Left lung (tissue), 10 donors: ENCODE measurements around the gene GGACT. TPM values are rescaled to one million over a fixed set of nuclear protein-coding genes. Genes with fewer than 3 reads are reported as not detected.
"Not testable (repeated sequence)": the region's sequence is repeated elsewhere in the genome, so short reads cannot be mapped to it uniquely, and the experiment has no call there.

Experiments
- ATAC-seq: fragments of 200-7000 bp; cut with Tn5 transposase; one replicate; pipeline ENCODE4 v1.9.1; 2020; ENCODE audit warnings: moderate library complexity
- DNase-seq, 4 donors: peaks; one replicate each; pipeline ENCODE4 v3.0.0-alpha.2; 2013 to 2020
- H3K27ac ChIP-seq, 2 donors: fragments of 200-600 bp; sonication (generic) in 1 of 2; one replicate each; pipeline versions ENCODE4 v1.5.0 to v1.8.0; 2020 to 2021
- H3K27me3 ChIP-seq, 2 donors: fragments of 200-600 bp; sonication (generic) in 1 of 2; one replicate each; pipeline versions ENCODE4 v1.5.0 to v1.8.0; 2020 to 2021
- H3K36me3 ChIP-seq, 2 donors: fragments of 200-600 bp; sonication (generic) in 1 of 2; one replicate each; pipeline versions ENCODE4 v1.5.0 to v1.8.0; 2020 to 2021
- H3K4me1 ChIP-seq, 2 donors: fragments of 200-600 bp; one replicate each; pipeline ENCODE4 v1.8.0; 2021
- H3K4me3 ChIP-seq, 2 donors: fragments of 200-600 bp; sonication (generic) in 1 of 2; one replicate each; pipeline versions ENCODE4 v1.5.0 to v1.8.0; 2020 to 2021; ENCODE audit warnings: mild to moderate bottlenecking in 1 of 2
- H3K9me3 ChIP-seq, 2 donors: fragments of 200-600 bp; sonication (generic) in 1 of 2; one replicate each; pipeline versions ENCODE4 v1.5.0 to v1.8.0; 2020 to 2021
- intact Hi-C, 2 donors: fragments of 100-400 bp; cut with DNase I; formaldehyde crosslinking; loops; one replicate each; pipeline versions ENCODE4 v1.11.2 to v1.14.2; 2022
- polyA plus RNA-seq, 6 donors: library from polyadenylated mRNA; unstranded; fragments of 120-200 nt; gene quantifications; one replicate each; pipeline ENCODE4 v1.2.1, GENCODE V29; 2013; ENCODE audit not compliant: insufficient read length in 6 of 6
- total RNA-seq, 2 donors: library from RNA; stranded (reverse); fragmentation: NEBNext Ultra II Directional; extraction: Animal tissue kit (Norgen Biotek cat#: 25700); gene quantifications; one replicate each; pipeline ENCODE4 v1.2.1, GENCODE V29; 2021
- TF ChIP-seq, protein P1 (sequence below), 2 donors: fragments of 200-600 bp; sonication (generic) in 1 of 2; IDR thresholded peaks; one replicate each; pipeline versions ENCODE4 v1.5.0 to v1.8.0; 2021; ENCODE audit warnings: antibody characterized with exemption in 2 of 2
- donor health status: DM: no; HTN: yes; CAD: no.
- donor health status: DM: no; HTN: no; CAD: no.

The GGACT gene
- total and polyA plus RNA-seq, 8 donors, result 3.4 to 6.3 (median 4.5) TPM

- intact Hi-C loops, result no loop called here
- DNase-seq (no peak), ATAC-seq (no peak)
- Histone ChIP-seq H3K27me3 (no peaks in the 10 kb centered on the region), H3K4me1 (no peaks in the 10 kb centered on the region), H3K27ac (no peak overlapping the region), H3K9me3 (no peaks in the 10 kb centered on the region), H3K4me3 (no peak overlapping the region), H3K36me3 (peaks cover 0 to 63% of the 10 kb centered on the region in 2 donors)
- TF ChIP-seq, protein P1, sequence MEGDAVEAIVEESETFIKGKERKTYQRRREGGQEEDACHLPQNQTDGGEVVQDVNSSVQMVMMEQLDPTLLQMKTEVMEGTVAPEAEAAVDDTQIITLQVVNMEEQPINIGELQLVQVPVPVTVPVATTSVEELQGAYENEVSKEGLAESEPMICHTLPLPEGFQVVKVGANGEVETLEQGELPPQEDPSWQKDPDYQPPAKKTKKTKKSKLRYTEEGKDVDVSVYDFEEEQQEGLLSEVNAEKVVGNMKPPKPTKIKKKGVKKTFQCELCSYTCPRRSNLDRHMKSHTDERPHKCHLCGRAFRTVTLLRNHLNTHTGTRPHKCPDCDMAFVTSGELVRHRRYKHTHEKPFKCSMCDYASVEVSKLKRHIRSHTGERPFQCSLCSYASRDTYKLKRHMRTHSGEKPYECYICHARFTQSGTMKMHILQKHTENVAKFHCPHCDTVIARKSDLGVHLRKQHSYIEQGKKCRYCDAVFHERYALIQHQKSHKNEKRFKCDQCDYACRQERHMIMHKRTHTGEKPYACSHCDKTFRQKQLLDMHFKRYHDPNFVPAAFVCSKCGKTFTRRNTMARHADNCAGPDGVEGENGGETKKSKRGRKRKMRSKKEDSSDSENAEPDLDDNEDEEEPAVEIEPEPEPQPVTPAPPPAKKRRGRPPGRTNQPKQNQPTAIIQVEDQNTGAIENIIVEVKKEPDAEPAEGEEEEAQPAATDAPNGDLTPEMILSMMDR (IDR thresholded peaks at IDR 0.05), result no peak
Observed at GRCh38 chr13:100625447-100625846, 36.9 kb upstream of the GGACT start.

DNA sequence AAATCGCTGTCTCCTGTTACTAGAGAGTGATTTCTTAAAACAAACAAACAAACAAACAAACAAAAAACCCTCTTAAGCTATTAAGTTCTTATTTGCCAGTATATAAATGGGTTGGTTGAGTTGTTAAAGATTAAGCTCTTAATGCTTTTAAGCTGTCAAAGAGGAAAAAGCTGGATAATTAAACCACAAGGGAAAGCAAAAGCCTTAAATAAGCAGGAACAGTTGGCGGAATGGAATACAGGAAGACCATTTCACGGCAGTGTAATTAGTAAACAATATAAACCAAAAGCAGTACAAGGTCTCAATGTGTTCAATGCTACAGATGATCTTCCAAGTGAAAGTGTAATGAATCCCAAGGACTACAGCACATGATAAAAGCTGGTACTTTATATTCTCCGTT, 32.2 kb upstream of the GGACT start:
- TF ChIP-seq, protein P1 (IDR thresholded peaks at IDR 0.05), result no peak
- ATAC-seq (no peak), DNase-seq (no peak)
- no peak overlapping the region for H3K4me3 ChIP-seq
- peaks cover 0 to 33% of the 10 kb centered on the region in 2 donors for H3K36me3 ChIP-seq
- H3K27me3 ChIP-seq, result no peaks in the 10 kb centered on the region
- no peaks in the 10 kb centered on the region for H3K4me1 ChIP-seq
- H3K27ac ChIP-seq, result no peak overlapping the region
- intact Hi-C loops, result no loop called here
- H3K9me3 ChIP-seq, result no peaks in the 10 kb centered on the region

DNA sequence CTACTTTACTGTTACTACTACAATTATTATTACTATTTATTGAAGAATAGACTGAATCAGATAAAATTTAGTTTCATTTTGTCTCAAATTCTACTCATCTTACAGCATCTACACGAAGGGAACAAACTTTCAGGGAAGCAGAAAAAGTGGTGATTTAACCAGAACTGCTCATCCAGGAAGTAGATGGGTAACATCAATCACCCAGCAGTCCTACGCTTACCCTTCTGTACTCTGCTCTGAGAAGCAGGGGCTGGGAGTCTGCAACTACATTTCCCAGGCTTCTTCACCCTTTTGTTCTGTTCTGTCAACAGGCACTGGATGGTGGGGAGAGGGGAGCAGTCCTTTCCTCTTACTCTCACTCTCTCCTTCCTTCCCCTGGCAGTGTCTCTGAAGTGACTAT, 31.4 kb upstream of the GGACT start:
- ATAC-seq, result no peak
- TF ChIP-seq, protein P1 (IDR thresholded peaks at IDR 0.05), result no peak

GRCh38 chr13:100618897-100619296, 30.3 kb upstream of the GGACT start:
- intact Hi-C loops, H3K9me3 ChIP-seq, H3K4me3 ChIP-seq, H3K4me1 ChIP-seq, DNase-seq, ATAC-seq, H3K27ac ChIP-seq, H3K27me3 ChIP-seq: not testable (repeated sequence)
- H3K36me3 ChIP-seq, result peaks cover 0 to 19% of the 10 kb centered on the region in 2 donors

More for the DNA sequence above, 31.4 kb upstream of the GGACT start:
- Histone ChIP-seq H3K4me1 (no peaks in the 10 kb centered on the region), H3K27ac (no peak overlapping the region), H3K4me3 (no peak overlapping the region), H3K27me3 (no peaks in the 10 kb centered on the region), H3K36me3 (peaks cover 0 to 24% of the 10 kb centered on the region in 2 donors), H3K9me3 (no peaks in the 10 kb centered on the region)
- no peak for DNase-seq
- intact Hi-C loops, result no loop called here

DNA sequence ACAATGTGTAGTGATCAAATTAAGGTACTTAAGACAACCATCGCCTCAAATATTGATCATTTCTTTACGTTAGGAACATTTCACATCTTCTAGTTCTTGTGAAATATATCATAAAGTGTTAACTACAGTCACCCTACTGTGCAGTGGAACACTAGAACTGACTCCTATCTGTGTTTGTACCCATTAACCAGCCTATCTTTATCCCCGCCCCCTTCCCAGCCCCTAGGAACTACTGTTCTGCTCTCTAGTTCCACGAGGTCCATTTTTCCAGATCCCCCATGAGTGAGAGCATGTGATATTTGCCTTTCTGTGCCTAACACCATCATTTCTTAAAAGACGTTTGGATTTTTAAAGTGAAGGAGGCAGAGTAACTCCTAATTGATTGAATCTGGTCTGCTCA, 24.4 kb upstream of the GGACT start:
- DNase-seq (no peak), ATAC-seq (no peak)
- intact Hi-C loops, result no loop called here
- Histone ChIP-seq H3K36me3 (peaks cover 0 to 8% of the 10 kb centered on the region in 2 donors), H3K27me3 (no peaks in the 10 kb centered on the region), H3K4me1 (peaks cover 0 to 7% of the 10 kb centered on the region in 2 donors), H3K9me3 (no peaks in the 10 kb centered on the region), H3K4me3 (no peak overlapping the region), H3K27ac (no peak overlapping the region)
- TF ChIP-seq, protein P1 (IDR thresholded peaks at IDR 0.05), result no peak
